Mammary epithelial cell (primary cell): ENCODE measurements around the gene RGS18.

Source experiments
- EZH2 ChIP-seq: IDR thresholded peaks from 2 replicates; pipeline ENCODE4 v1.6.1; 2012; ENCODE audit warnings: low read length, inconsistent platforms, borderline replicate concordance
- TF ChIP-seq, protein P1 (sequence below), 2 donors: IDR thresholded peaks in 1 of 2; conservative IDR thresholded peaks in 1 of 2; 2 replicates each; pipeline ENCODE4 v1.5.1; 2011 to 2012; ENCODE audit warnings: inconsistent platforms in 2 of 2, low read length in 2 of 2, mild to moderate bottlenecking in 2 of 2, control low read depth in 1 of 2, low read depth in 1 of 2; ENCODE audit not compliant: insufficient read depth in 1 of 2; ENCODE audit errors: extremely low read depth in 1 of 2

DNA sequence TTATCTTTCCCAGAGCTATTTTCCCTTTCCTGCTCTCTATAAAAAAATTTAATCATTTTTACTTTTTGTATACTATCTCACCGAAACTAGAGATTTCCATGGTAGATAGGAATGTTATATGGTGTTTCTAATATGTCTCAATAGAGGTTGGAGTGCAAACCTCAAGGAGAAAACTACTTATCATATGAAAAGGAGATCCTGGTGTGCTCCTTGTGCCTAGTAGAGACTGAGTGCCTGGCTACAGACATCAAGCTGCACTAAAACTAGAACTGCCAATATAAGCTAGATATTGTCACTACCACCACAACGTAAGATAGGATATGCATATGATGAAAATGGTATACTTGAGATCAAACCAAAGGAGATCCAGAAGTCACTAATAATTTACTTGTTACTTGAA is 67.0 kb downstream of the RGS18 start:
- TF ChIP-seq, protein P1, sequence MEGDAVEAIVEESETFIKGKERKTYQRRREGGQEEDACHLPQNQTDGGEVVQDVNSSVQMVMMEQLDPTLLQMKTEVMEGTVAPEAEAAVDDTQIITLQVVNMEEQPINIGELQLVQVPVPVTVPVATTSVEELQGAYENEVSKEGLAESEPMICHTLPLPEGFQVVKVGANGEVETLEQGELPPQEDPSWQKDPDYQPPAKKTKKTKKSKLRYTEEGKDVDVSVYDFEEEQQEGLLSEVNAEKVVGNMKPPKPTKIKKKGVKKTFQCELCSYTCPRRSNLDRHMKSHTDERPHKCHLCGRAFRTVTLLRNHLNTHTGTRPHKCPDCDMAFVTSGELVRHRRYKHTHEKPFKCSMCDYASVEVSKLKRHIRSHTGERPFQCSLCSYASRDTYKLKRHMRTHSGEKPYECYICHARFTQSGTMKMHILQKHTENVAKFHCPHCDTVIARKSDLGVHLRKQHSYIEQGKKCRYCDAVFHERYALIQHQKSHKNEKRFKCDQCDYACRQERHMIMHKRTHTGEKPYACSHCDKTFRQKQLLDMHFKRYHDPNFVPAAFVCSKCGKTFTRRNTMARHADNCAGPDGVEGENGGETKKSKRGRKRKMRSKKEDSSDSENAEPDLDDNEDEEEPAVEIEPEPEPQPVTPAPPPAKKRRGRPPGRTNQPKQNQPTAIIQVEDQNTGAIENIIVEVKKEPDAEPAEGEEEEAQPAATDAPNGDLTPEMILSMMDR (conservative IDR thresholded peaks at IDR 0.05 in 1 of 2, IDR thresholded peaks at IDR 0.05 in 1 of 2; ENCODE audit: extremely low read depth in 1 of 2, insufficient read depth in 1 of 2, low read depth in 1 of 2, low read length in 2 of 2) = no peak
- TF ChIP-seq EZH2 = no peak
